ENCODE data around the gene COX19.

- TF ChIP-seq POLR2A (IDR thresholded peaks at IDR 0.05) (no peak), POLR2AphosphoS5 (IDR thresholded peaks at IDR 0.05) (no peak), EP300 (IDR thresholded peaks at IDR 0.05) (no peak)
- TF ChIP-seq, protein P1, sequence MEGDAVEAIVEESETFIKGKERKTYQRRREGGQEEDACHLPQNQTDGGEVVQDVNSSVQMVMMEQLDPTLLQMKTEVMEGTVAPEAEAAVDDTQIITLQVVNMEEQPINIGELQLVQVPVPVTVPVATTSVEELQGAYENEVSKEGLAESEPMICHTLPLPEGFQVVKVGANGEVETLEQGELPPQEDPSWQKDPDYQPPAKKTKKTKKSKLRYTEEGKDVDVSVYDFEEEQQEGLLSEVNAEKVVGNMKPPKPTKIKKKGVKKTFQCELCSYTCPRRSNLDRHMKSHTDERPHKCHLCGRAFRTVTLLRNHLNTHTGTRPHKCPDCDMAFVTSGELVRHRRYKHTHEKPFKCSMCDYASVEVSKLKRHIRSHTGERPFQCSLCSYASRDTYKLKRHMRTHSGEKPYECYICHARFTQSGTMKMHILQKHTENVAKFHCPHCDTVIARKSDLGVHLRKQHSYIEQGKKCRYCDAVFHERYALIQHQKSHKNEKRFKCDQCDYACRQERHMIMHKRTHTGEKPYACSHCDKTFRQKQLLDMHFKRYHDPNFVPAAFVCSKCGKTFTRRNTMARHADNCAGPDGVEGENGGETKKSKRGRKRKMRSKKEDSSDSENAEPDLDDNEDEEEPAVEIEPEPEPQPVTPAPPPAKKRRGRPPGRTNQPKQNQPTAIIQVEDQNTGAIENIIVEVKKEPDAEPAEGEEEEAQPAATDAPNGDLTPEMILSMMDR (IDR thresholded peaks at IDR 0.05): no peak
Measured at GRCh38 chr7:932651-932975, 42.7 kb downstream of the COX19 start.
